Keratinocyte (primary cell): ENCODE measurements around the gene ATXN7. TPM values are rescaled to one million over a fixed set of nuclear protein-coding genes. Genes with fewer than 3 reads are reported as not detected.

Source experiments
- DNase-seq: peaks from one replicate; pipeline ENCODE4 v3.0.0-alpha.2; 2011; ENCODE audit warnings: low read depth, missing footprints, low spot score
- FAIRE-seq: peaks from 2 replicates; lab custom pipeline; 2011; peaks lifted over from hg19 to GRCh38; lab: Jason Lieb, UNC
- H2AFZ ChIP-seq: 2 replicates; pipeline ENCODE4 v1.6.0; 2012; ENCODE audit warnings: low read length, control low read depth, inconsistent platforms; ENCODE audit not compliant: control insufficient read depth
- H3K27ac ChIP-seq: 2 replicates; pipeline ENCODE4 v1.5.1; 2011; ENCODE audit warnings: low read length; ENCODE audit not compliant: control insufficient read depth, insufficient read depth
- H3K27me3 ChIP-seq: 3 replicates; pipeline ENCODE4 v1.6.0; 2011; ENCODE audit warnings: low read length; ENCODE audit not compliant: control insufficient read depth, insufficient read depth; ENCODE audit errors: extremely low read depth
- H3K36me3 ChIP-seq, 2 experiments: 2 replicates in 1 of 2; 3 replicates in 1 of 2; pipeline ENCODE4 v1.5.1; 2011; ENCODE audit warnings: low read length in 2 of 2, mild to moderate bottlenecking in 1 of 2; ENCODE audit not compliant: control insufficient read depth in 2 of 2, insufficient read depth in 2 of 2; ENCODE audit errors: extremely low read depth in 1 of 2
- H3K4me1 ChIP-seq: 3 replicates; pipeline ENCODE4 v1.5.1; 2011; ENCODE audit warnings: low read length; ENCODE audit not compliant: control insufficient read depth, insufficient read depth; ENCODE audit errors: extremely low read depth
- H3K4me2 ChIP-seq: 3 replicates; pipeline ENCODE4 v1.6.0; 2011; ENCODE audit warnings: low read depth, low read length; ENCODE audit not compliant: control insufficient read depth, insufficient read depth; ENCODE audit errors: extremely low read depth
- H3K4me3 ChIP-seq, 3 experiments: fragments of 200-600 bp in 1 of 3; sonication (generic) in 1 of 3; 2 replicates in 2 of 3; 3 replicates in 1 of 3; pipeline ENCODE4 v1.5.1; 2011 to 2016; ENCODE audit warnings: low read length in 3 of 3, mild to moderate bottlenecking in 3 of 3, control low read depth in 2 of 3, inconsistent platforms in 1 of 3, low read depth in 1 of 3, mixed read lengths in 1 of 3, mixed run types in 1 of 3, moderate library complexity in 1 of 3; ENCODE audit not compliant: control insufficient read depth in 2 of 3, insufficient read depth in 2 of 3; ENCODE audit errors: extremely low read depth in 1 of 3
- H3K79me2 ChIP-seq: 2 replicates; pipeline ENCODE4 v1.6.0; 2012; ENCODE audit warnings: low read length; ENCODE audit not compliant: control insufficient read depth, insufficient read depth
- H3K9ac ChIP-seq: 3 replicates; pipeline ENCODE4 v1.6.0; 2011; ENCODE audit warnings: low read length; ENCODE audit not compliant: control insufficient read depth, insufficient read depth; ENCODE audit errors: extremely low read depth
- H3K9me1 ChIP-seq: 3 replicates; pipeline ENCODE4 v1.6.0; 2011; ENCODE audit warnings: low read length; ENCODE audit not compliant: control insufficient read depth, insufficient read depth; ENCODE audit errors: extremely low read depth
- H3K9me3 ChIP-seq: 2 replicates; pipeline ENCODE4 v1.5.1; 2012; ENCODE audit warnings: low read depth, low read length; ENCODE audit not compliant: control insufficient read depth
- H4K20me1 ChIP-seq: 3 replicates; pipeline ENCODE4 v1.6.0; 2011; ENCODE audit warnings: low read length; ENCODE audit not compliant: control insufficient read depth, insufficient read depth; ENCODE audit errors: extremely low read depth
- EZH2 ChIP-seq: IDR thresholded peaks from one replicate; pipeline ENCODE4 v1.6.1; 2012; ENCODE audit warnings: inconsistent platforms, mild to moderate bottlenecking, low read length, moderate library complexity
- dilution Hi-C: fragments of 300-500 bp; cut with MboI; formaldehyde crosslinking; loops from one replicate; pipeline ENCODE4 v1.7.0; 2020; ENCODE audit warnings: low sequenced_read_pairs; ENCODE audit not compliant: extremely low pct_ligation_motif_present
- polyA plus RNA-seq, 5 experiments: library from polyadenylated mRNA; depleted of rRNA in 3 of 5; stranded (reverse) in 3 of 5; stranded (forward) in 1 of 5; unstranded in 1 of 5; fragments of >200 nt; gene quantifications; 1 replicate in 1 of 5; 2 replicates in 3 of 5; 3 replicates in 1 of 5; pipeline versions ENCODE4 v1.2.1 to v1.2.3, GENCODE V29; 2011 to 2012; ENCODE audit warnings: missing spikeins in 2 of 5, low read depth in 1 of 5, low replicate concordance in 1 of 5
- TF ChIP-seq, protein P1 (sequence below), 3 experiments: IDR thresholded peaks in 1 of 3; conservative IDR thresholded peaks in 1 of 3; optimal IDR thresholded peaks in 1 of 3; 2 replicates in 2 of 3; 3 replicates in 1 of 3; pipeline versions ENCODE3 to v1.5.1; 2011; ENCODE audit warnings: low read length in 3 of 3, mild to moderate bottlenecking in 3 of 3, moderate library complexity in 2 of 3, control low read depth in 1 of 3, inconsistent platforms in 1 of 3; ENCODE audit not compliant: insufficient read depth in 2 of 3; ENCODE audit errors: extremely low read depth in 1 of 3

The ATXN7 gene
- polyA plus RNA-seq, 1 donor (not counting 4 experiments of a cell fraction or from before 2014, with no cell fraction given): 8.8 TPM

GRCh38 chr3:63951492-63952247 is 88.0 kb downstream of the ATXN7 start:
- peaks cover 15% of the 10 kb centered on the region for H3K4me1 ChIP-seq
- dilution Hi-C loops: no loop called here
- no peaks in the 10 kb centered on the region for H3K9me3 ChIP-seq
- no peak for TF ChIP-seq EZH2
- TF ChIP-seq, protein P1, sequence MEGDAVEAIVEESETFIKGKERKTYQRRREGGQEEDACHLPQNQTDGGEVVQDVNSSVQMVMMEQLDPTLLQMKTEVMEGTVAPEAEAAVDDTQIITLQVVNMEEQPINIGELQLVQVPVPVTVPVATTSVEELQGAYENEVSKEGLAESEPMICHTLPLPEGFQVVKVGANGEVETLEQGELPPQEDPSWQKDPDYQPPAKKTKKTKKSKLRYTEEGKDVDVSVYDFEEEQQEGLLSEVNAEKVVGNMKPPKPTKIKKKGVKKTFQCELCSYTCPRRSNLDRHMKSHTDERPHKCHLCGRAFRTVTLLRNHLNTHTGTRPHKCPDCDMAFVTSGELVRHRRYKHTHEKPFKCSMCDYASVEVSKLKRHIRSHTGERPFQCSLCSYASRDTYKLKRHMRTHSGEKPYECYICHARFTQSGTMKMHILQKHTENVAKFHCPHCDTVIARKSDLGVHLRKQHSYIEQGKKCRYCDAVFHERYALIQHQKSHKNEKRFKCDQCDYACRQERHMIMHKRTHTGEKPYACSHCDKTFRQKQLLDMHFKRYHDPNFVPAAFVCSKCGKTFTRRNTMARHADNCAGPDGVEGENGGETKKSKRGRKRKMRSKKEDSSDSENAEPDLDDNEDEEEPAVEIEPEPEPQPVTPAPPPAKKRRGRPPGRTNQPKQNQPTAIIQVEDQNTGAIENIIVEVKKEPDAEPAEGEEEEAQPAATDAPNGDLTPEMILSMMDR (optimal IDR thresholded peaks at IDR 0.05 in 1 of 3, IDR thresholded peaks at IDR 0.05 in 1 of 3, conservative IDR thresholded peaks at IDR 0.05 in 1 of 3; ENCODE audit: extremely low read depth in 1 of 3, insufficient read depth in 2 of 3, low read length in 3 of 3): no peak
- FAIRE-seq (no peak), DNase-seq (no peak)
- H4K20me1 ChIP-seq: peaks cover 2% of the 10 kb centered on the region
- H3K27me3 ChIP-seq: no peaks in the 10 kb centered on the region
- H3K27ac ChIP-seq: no peak overlapping the region
- H3K36me3 ChIP-seq: peaks cover 5 to 6% of the 10 kb centered on the region in 2 experiments
- no peak overlapping the region for H3K4me2 ChIP-seq
- H2AFZ ChIP-seq: no peak overlapping the region
- H3K9ac ChIP-seq: no peak overlapping the region
- peaks cover 31% of the 10 kb centered on the region for H3K79me2 ChIP-seq
- no peak overlapping the region for H3K4me3 ChIP-seq
- no peaks in the 10 kb centered on the region for H3K9me1 ChIP-seq

DNA sequence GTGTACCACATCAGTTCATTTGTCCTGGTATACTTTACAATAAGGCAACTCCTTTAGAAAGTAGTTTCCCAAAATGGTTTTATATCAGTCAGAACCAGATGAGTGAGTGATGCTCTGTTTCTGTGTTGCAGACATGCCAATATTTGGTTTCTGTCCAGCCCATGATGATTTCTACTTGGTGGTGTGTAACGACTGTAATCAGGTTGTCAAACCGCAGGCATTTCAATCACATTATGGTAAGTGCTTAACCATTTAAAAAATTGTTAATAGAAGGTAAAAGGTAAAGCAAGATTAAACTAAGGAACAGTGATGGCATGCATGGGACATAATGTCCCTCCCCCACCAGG is 88.6 kb downstream of the ATXN7 start:
- no peak for DNase-seq
- Histone ChIP-seq H3K27ac (no peak overlapping the region), H3K9ac (no peak overlapping the region), H3K4me2 (no peak overlapping the region), H2AFZ (no peak overlapping the region), H3K4me3 (no peak overlapping the region), H3K9me1 (no peaks in the 10 kb centered on the region), H3K9me3 (no peaks in the 10 kb centered on the region), H4K20me1 (peaks cover 2% of the 10 kb centered on the region), H3K27me3 (no peaks in the 10 kb centered on the region), H3K36me3 (peaks cover 5 to 6% of the 10 kb centered on the region in 2 experiments), H3K4me1 (peaks cover 15% of the 10 kb centered on the region), H3K79me2 (peaks cover 32% of the 10 kb centered on the region)
- dilution Hi-C loops: no loop called here
- no peak for FAIRE-seq
- no peak for TF ChIP-seq EZH2
- TF ChIP-seq, protein P1 (optimal IDR thresholded peaks at IDR 0.05 in 1 of 3, IDR thresholded peaks at IDR 0.05 in 1 of 3, conservative IDR thresholded peaks at IDR 0.05 in 1 of 3; ENCODE audit: extremely low read depth in 1 of 3, insufficient read depth in 2 of 3, low read length in 3 of 3): no peak
